SH-SY5Y (cell line): ENCODE results near the gene CHN2.

Experiments
- GATA2 ChIP-seq: IDR thresholded peaks from 2 replicates; pipeline ENCODE4 v1.6.1; 2011; ENCODE audit warnings: mild to moderate bottlenecking, low read depth, low read length
- GATA3 ChIP-seq: IDR thresholded peaks from 2 replicates; pipeline ENCODE4 v1.6.1; 2011; ENCODE audit warnings: low read depth, mild to moderate bottlenecking, low read length, moderate library complexity

CHN2 gene

GRCh38 chr7:29394321-29394720 is 199.7 kb downstream of the CHN2 start:
- TF ChIP-seq GATA2 = no peak
- no peak for TF ChIP-seq GATA3

- TF ChIP-seq GATA3 (no peak), GATA2 (no peak)
Measured at GRCh38 chr7:29396563-29396962, 202.0 kb downstream of the CHN2 start.

- TF ChIP-seq GATA3 (no peak), GATA2 (no peak)
Measured at GRCh38 chr7:29397398-29397797, 202.8 kb downstream of the CHN2 start.

GRCh38 chr7:29398011-29398410 is 203.4 kb downstream of the CHN2 start:
- TF ChIP-seq GATA2 (no peak), GATA3 (no peak)

- no peak for TF ChIP-seq GATA3
- no peak for TF ChIP-seq GATA2
Measured at GRCh38 chr7:29400437-29400836, 205.9 kb downstream of the CHN2 start.

GRCh38 chr7:29401769-29402168 is 207.2 kb downstream of the CHN2 start:
- TF ChIP-seq GATA2 (no peak), GATA3 (no peak)

GRCh38 chr7:29405891-29406290 is 211.3 kb downstream of the CHN2 start:
- TF ChIP-seq GATA3 (no peak), GATA2 (no peak)

GRCh38 chr7:29406366-29406765 is 211.8 kb downstream of the CHN2 start:
- no peak for TF ChIP-seq GATA3
- no peak for TF ChIP-seq GATA2

GRCh38 chr7:29408841-29409243 is 214.3 kb downstream of the CHN2 start:
- no peak for TF ChIP-seq GATA2
- no peak for TF ChIP-seq GATA3

- no peak for TF ChIP-seq GATA3
- TF ChIP-seq GATA2 = no peak
Measured at GRCh38 chr7:29410996-29411395, 216.4 kb downstream of the CHN2 start.

GRCh38 chr7:29412912-29413311 is 218.3 kb downstream of the CHN2 start:
- TF ChIP-seq GATA2 = no peak
- TF ChIP-seq GATA3 = no peak

- no peak for TF ChIP-seq GATA2
- TF ChIP-seq GATA3 = no peak
Measured at GRCh38 chr7:29413626-29414136, 219.1 kb downstream of the CHN2 start.

GRCh38 chr7:29414216-29414615 is 219.6 kb downstream of the CHN2 start:
- no peak for TF ChIP-seq GATA3
- TF ChIP-seq GATA2 = no peak

GRCh38 chr7:29415215-29415614 is 220.6 kb downstream of the CHN2 start:
- TF ChIP-seq GATA3 = no peak
- no peak for TF ChIP-seq GATA2

GRCh38 chr7:29416276-29416937 is 221.8 kb downstream of the CHN2 start:
- no peak for TF ChIP-seq GATA3
- TF ChIP-seq GATA2 = no peak

GRCh38 chr7:29416938-29417305 is 222.3 kb downstream of the CHN2 start:
- TF ChIP-seq GATA2 = no peak
